Skeletal muscle cell (primary cell): ENCODE measurements around the gene GAPDHS.
A peak's percentile ranks its signal among the peaks of the same experiment; 100 is the strongest.

Experiments used
- DNase-seq: peaks from one replicate; pipeline ENCODE4 v3.0.0-alpha.2; 2010; ENCODE audit warnings: low read depth
- H3K4me3 ChIP-seq: 2 replicates; pipeline ENCODE4 v1.5.1; 2011; ENCODE audit warnings: low read depth, mild to moderate bottlenecking, control low read depth, low read length, moderate library complexity

The GAPDHS gene

GRCh38 chr19:35571406-35571965 is 38.2 kb downstream of the GAPDHS start:
- no peak for DNase-seq
- no peak overlapping the region for H3K4me3 ChIP-seq

GRCh38 chr19:35577918-35578317 is 44.7 kb downstream of the GAPDHS start:
- no peak for DNase-seq
- H3K4me3 ChIP-seq, result no peak overlapping the region

- H3K4me3 ChIP-seq, result no peak overlapping the region
- DNase-seq, result no peak
Observed at GRCh38 chr19:35578707-35579106, 45.5 kb downstream of the GAPDHS start.

GRCh38 chr19:35582760-35583159 is 49.5 kb downstream of the GAPDHS start:
- no peak for DNase-seq
- H3K4me3 ChIP-seq, result no peak overlapping the region

- H3K4me3 ChIP-seq, result no peak within 1 kb of the TSS
- DNase-seq, result no peak
Observed at GRCh38 chr19:35585848-35586247, 52.6 kb downstream of the GAPDHS start, which contains the start of gene PMIS2. Gene PMIS2, plus strand, starts transcription at chr19:35586173. Its CDS starts 87 bp downstream, at chr19:35586260.

GRCh38 chr19:35587321-35587720 is 54.1 kb downstream of the GAPDHS start:
- no peak for DNase-seq
- no peak overlapping the region for H3K4me3 ChIP-seq

- no peak for DNase-seq
- H3K4me3 ChIP-seq, result no peak overlapping the region
Observed at GRCh38 chr19:35590875-35591274, 57.6 kb downstream of the GAPDHS start.

- no peak overlapping the region for H3K4me3 ChIP-seq
- DNase-seq, result peak; percentile 7
Observed at GRCh38 chr19:35592226-35592625, 59.0 kb downstream of the GAPDHS start.
